Cardiac muscle cell (in vitro differentiated cells and primary cell): Measurements from ENCODE around the gene LAYN. TPM values are rescaled to one million over a fixed set of nuclear protein-coding genes. Genes with fewer than 3 reads are reported as not detected.
A peak's percentile ranks its signal among the peaks of the same experiment; 100 is the strongest.

Experiments used
- DNase-seq, 2 donors: peaks; one replicate each; pipeline versions ENCODE4 v3.0.0 to v3.0.0-alpha.2; 2010 to 2017; ENCODE audit warnings: low read depth in 1 of 2, low spot score in 1 of 2
- H3K27ac ChIP-seq: fragments of 200-600 bp; sonication (generic); 2 replicates; pipeline ENCODE4 v1.5.1; 2016
- H3K27me3 ChIP-seq: fragments of 200-600 bp; sonication (generic); 2 replicates; pipeline ENCODE4 v1.6.0; 2016; ENCODE audit warnings: control low read depth
- H3K36me3 ChIP-seq: fragments of 200-600 bp; sonication (generic); 2 replicates; pipeline ENCODE4 v1.5.1; 2016; ENCODE audit warnings: control low read depth
- H3K4me1 ChIP-seq: fragments of 200-600 bp; sonication (generic); 2 replicates; pipeline ENCODE4 v1.8.1; 2017; ENCODE audit warnings: low read depth, mild to moderate bottlenecking, mixed run types
- H3K4me3 ChIP-seq: fragments of 200-600 bp; sonication (generic); 2 replicates; pipeline ENCODE4 v1.5.1; 2016; ENCODE audit warnings: mild to moderate bottlenecking
- H3K9me3 ChIP-seq: fragments of 200-600 bp; sonication (generic); 2 replicates; pipeline ENCODE4 v1.5.1; 2017; ENCODE audit warnings: low read depth, mild to moderate bottlenecking, control low read depth
- polyA plus RNA-seq: library from polyadenylated mRNA; unstranded; fragments of >200 nt; fragmentation: Nextera tagmentation; extraction: Ambion mirVana; gene quantifications from 2 replicates; pipeline ENCODE4 v1.2.1, GENCODE V29; 2016
- total RNA-seq: library from RNA; depleted of rRNA; stranded (reverse); fragments of >200 nt; gene quantifications from 2 replicates; pipeline ENCODE4 v1.2.3, GENCODE V29; 2016
- TF ChIP-seq, protein P1 (sequence below): IDR thresholded peaks from 2 replicates; pipeline ENCODE4 v1.5.1; 2012; ENCODE audit warnings: low read depth, mild to moderate bottlenecking, low read length

LAYN gene
- total and polyA plus RNA-seq, 2 experiments from 2014 or later = 1.1 to 2.6 TPM

DNA sequence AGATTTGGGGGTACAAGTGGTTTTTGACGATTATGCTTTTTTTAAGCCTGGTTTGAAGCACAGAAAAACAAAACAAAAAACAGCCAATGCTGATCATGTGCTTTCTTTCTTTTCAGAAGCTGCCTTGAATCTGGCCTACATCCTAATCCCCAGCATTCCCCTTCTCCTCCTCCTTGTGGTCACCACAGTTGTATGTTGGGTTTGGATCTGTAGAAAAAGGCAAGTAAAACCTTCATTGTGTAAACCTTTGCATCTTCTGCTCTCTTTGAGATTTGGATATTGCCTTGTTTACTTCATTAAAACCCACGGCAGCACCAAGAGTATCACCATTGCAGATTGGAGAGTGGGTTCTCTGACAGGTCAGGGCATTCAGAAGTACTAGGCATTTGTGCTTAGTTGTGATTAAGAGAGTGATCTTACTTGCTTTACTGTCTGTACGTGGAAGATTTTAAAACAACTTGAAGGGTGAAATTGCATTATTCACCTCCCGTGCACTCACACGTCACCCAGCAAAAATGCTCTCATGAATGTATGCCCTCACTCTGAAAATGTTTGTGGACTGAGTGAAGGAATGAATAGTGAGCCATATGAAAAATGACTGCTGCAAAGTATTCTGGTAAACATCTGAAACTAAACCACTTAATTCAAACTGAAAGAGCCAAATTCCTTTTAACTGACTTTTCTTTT, 17.0 kb downstream of the LAYN start:
- Histone ChIP-seq H3K27me3 (no peaks in the 10 kb centered on the region), H3K4me3 (no peak overlapping the region), H3K9me3 (no peaks in the 10 kb centered on the region), H3K36me3 (no peaks in the 10 kb centered on the region), H3K4me1 (no peaks in the 10 kb centered on the region), H3K27ac (no peak overlapping the region)
- TF ChIP-seq, protein P1, sequence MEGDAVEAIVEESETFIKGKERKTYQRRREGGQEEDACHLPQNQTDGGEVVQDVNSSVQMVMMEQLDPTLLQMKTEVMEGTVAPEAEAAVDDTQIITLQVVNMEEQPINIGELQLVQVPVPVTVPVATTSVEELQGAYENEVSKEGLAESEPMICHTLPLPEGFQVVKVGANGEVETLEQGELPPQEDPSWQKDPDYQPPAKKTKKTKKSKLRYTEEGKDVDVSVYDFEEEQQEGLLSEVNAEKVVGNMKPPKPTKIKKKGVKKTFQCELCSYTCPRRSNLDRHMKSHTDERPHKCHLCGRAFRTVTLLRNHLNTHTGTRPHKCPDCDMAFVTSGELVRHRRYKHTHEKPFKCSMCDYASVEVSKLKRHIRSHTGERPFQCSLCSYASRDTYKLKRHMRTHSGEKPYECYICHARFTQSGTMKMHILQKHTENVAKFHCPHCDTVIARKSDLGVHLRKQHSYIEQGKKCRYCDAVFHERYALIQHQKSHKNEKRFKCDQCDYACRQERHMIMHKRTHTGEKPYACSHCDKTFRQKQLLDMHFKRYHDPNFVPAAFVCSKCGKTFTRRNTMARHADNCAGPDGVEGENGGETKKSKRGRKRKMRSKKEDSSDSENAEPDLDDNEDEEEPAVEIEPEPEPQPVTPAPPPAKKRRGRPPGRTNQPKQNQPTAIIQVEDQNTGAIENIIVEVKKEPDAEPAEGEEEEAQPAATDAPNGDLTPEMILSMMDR = no peak
- DNase-seq = peak in 1 of 2 donors; percentile 61

DNA sequence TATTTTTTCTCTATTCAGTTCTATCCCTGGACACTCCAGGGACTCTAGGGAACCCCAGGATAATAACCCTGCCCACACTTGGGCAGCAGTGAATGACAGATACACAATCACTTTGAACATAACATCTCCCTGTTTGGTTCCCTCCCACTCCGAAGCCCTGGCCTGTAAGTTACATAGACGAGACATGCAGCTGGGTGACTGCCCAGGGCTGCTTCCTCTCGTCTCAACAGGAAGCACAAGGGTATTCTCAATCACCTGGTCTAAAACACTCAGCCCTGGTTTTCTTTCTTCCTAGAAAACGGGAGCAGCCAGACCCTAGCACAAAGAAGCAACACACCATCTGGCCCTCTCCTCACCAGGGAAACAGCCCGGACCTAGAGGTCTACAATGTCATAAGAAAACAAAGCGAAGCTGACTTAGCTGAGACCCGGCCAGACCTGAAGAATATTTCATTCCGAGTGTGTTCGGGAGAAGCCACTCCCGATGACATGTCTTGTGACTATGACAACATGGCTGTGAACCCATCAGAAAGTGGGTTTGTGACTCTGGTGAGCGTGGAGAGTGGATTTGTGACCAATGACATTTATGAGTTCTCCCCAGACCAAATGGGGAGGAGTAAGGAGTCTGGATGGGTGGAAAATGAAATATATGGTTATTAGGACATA, 19.4 kb downstream of the LAYN start:
- Histone ChIP-seq H3K36me3 (no peaks in the 10 kb centered on the region), H3K27me3 (no peaks in the 10 kb centered on the region), H3K27ac (no peak overlapping the region), H3K4me3 (no peak overlapping the region), H3K4me1 (no peaks in the 10 kb centered on the region), H3K9me3 (no peaks in the 10 kb centered on the region)
- DNase-seq = no peak
- TF ChIP-seq, protein P1 = no peak

DNA sequence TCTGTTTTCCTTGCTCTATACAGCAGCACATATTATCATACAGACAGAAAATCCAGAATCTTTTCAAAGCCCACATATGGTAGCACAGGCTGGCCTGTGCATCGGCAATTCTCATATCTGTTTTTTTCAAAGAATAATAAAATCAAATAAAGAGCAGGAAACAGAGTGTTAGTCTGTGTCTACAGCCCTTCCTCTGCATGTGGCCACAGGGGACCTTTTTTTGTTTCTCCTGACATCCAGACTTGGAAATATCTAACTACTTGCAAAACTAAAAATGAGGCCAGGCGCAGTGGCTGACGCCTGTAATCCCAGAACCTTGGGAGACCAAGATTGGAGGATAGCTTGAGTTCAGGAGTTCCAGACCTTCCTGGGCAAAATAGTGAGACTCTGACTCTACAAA, 20.3 kb downstream of the LAYN start:
- H3K27me3 ChIP-seq = peaks cover under 1% of the 10 kb centered on the region
- H3K36me3 ChIP-seq = no peaks in the 10 kb centered on the region
- no peak for DNase-seq
- TF ChIP-seq, protein P1 = no peak
- H3K4me1 ChIP-seq = no peaks in the 10 kb centered on the region
- H3K27ac ChIP-seq = no peak overlapping the region
- no peak overlapping the region for H3K4me3 ChIP-seq
- H3K9me3 ChIP-seq = no peaks in the 10 kb centered on the region

DNA sequence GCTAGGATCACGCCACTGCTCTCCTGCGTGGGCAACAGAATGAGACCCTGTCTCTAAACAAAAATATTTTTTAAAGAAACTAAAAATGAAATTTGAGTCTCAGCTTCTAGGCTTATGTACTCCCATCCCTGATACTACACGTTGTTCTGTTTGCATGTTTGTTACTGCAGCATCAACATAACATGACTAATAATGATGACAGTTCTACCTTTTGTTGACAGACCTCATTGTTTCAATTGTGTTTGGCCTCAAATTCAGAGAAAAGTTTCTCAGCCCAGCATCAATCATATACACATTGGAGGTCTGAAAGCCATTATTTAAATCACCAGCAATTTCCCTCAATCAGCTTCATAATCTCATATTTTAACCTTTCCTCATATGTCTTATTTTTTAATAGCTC, 20.8 kb downstream of the LAYN start:
- H3K36me3 ChIP-seq = no peaks in the 10 kb centered on the region

DNA sequence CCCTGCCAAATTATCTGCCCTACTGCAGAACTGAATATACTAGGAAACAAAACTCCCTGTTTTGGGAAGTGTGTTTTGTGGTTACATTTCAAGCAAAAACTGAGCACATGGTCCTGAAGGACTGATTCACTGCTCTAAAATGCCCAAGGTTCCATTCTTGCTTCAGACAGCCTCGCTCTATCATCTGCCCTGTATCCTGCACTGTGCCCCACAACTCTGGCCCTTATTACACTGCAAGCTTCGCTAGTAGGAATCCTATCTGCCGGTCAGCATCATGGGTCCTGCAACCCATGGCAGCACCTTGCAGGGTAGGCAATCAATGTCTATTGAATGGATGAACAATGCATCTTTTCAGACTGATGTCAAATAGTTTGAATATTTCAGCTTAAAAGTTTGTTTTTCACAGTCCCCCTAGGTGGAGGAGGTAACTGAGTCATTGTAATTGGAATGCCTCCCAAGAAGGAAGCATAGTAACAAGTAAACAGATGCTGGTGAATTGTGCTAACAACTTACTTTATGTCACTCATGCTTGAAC, 21.3 kb downstream of the LAYN start:
- Histone ChIP-seq H3K27me3 (peaks cover 4% of the 10 kb centered on the region), H3K4me3 (no peak overlapping the region), H3K9me3 (no peaks in the 10 kb centered on the region), H3K27ac (no peak overlapping the region), H3K4me1 (no peaks in the 10 kb centered on the region), H3K36me3 (no peaks in the 10 kb centered on the region)
- peak in 1 of 2 donors; percentile 66 for DNase-seq
- TF ChIP-seq, protein P1 = no peak

More for the DNA sequence above, 20.8 kb downstream of the LAYN start:
- no peaks in the 10 kb centered on the region for H3K4me1 ChIP-seq
- H3K27ac ChIP-seq = no peak overlapping the region
- no peak for DNase-seq
- H3K9me3 ChIP-seq = no peaks in the 10 kb centered on the region
- H3K27me3 ChIP-seq = peaks cover 4% of the 10 kb centered on the region
- TF ChIP-seq, protein P1 = no peak
- H3K4me3 ChIP-seq = no peak overlapping the region
